ENCODE measurements around the gene C1QTNF3.

The C1QTNF3 gene

DNA sequence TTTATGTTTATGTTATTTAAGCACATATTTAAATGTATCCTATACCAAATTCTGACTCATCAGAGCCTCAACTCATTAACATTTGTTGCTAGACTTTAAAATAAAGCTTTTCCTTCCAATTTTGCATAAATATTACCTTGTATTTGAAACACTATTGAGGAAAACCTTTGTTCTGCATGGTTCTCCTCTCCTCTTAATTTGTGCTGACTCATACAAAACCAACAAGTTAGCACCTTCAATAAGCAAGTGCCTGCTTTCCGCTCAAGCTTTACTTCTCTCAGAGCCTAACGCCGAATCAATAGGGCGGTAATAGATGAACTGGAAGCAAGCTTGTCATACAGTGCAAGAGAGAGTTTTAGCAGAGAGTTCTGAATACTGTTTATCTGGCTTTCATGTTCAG, 43.0 kb downstream of the C1QTNF3 start:
- no peak for DNase-seq

DNA sequence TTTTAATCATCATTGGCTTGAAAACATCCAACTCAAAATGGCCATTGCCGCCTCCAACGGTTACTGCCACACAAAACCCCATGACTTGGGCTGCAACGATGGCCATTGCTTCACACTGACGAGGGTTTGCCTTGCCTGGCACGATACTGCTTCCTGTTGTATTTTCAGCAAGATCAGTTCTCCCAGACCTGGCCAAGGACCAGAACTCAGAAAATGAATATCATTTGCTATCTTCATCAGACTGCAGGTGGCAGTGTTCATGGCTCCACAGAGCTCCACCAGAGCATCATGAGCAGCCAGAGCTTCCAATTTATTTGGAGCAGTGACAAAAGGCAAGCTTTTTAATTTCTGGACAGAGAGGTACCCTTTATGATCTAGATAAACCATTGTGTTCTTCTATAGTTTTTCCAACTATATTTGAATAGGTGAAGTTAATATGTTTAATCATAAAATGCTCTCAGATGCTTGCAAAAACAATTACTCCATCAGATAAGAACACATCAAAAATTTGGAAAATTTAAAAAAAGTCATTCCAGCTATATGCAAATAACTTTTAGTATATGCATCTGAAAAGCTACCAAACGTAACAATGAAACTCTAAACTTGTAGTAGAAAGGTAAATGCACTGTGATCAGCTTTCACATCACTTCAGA, 45.6 kb downstream of the C1QTNF3 start:
- DNase-seq = peak in 34 of 51 donors; percentile 2 to 66 (median 26)

DNA sequence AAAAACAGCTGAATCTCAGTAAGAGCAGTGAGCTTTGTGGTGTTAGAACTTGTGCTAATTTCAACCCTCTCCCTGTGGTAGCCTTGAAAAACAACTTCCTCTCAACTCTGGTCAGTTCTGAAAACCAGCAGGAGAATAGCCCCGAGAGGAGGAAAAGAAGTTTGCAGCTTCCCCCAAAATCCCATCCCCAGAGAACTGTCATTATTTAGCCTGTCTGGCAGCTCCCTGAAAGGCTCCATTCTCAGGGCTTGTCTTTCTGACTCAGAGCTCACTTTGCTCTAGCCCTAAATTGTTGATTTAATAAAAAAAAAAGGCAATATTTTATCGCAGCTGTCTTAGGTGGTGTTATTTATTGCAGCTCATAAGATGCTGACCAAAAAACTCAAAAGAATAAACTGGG, 47.1 kb downstream of the C1QTNF3 start:
- DNase-seq = no peak

DNA sequence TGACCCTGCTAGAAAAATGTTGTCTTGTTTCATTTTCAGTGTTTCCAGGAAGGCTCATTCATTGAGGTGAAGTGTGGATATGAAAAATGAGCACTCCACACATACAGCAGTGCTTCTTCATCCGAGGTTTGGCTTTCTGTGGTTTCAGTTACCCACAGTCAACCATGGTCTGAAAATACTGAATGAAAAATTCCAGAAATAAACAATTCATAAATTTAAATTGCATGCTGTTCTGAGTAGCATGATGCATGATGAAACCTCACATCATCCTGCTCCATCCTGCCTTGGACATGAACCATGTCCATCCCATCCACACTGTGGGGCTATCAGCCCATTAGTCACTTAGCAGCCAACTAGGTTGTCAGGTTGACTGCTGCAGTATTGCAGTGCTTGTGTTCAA, 48.2 kb downstream of the C1QTNF3 start:
- DNase-seq = no peak

DNA sequence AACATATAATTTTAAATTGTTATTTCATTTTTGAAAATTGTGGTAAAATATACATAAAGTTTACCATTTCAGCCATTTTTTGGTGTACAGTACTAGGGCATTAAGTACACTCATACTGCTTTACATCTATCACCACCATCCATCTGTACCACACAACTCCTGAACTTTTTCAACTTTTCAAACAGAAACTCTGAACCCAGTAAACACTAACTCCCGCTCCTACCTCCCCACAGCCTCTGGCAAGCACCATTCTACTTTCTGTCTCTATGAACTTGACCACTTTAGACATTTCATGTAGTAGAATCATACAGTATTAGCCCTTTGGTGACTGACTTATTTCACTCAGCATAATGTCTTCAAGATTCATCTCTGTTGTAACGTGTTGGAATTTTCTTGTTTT, 50.1 kb downstream of the C1QTNF3 start:
- no peak for DNase-seq

DNA sequence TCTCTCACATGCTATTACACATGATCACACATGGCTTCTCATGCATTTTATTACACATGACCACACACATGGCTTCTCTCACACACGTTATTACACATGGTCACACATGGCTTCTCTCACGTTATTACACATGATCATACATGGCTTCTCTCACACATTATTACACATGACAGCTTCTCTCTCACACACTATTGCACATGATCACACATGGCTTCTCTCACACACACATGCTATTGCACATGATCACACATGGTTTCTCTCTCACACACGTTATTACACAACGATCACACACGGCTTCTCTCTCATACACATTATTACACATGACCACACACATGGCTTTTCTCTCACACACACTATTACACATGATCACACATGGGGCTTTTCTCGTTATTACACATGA, 57.6 kb downstream of the C1QTNF3 start:
- DNase-seq = no peak

DNA sequence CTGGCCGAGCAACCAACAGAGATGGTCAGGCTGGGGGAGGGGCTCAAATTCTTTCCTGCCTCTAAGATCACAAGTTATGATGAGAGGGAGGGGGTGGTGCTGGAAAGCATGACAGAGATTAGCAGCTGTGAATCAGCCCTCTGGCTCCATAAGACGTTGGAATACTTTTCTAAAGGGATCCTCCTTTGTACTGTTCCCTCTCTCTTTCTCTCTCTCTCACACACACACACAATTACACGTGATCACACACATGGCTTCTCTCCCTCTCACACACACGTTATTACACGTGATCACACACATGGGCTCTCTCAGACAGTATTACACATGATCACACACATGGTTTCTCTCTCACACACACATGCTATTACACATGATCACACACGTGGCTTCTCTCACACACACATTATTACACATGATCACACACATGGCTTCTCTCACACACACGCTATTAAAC, 58.3 kb downstream of the C1QTNF3 start, which contains the start of gene SLC45A2:
SLC45A2 (minus strand) TSS at position 23 of the 454 bp plus-strand sequence. CDS start 110 bp downstream, outside the sequence.
- DNase-seq = no peak

DNA sequence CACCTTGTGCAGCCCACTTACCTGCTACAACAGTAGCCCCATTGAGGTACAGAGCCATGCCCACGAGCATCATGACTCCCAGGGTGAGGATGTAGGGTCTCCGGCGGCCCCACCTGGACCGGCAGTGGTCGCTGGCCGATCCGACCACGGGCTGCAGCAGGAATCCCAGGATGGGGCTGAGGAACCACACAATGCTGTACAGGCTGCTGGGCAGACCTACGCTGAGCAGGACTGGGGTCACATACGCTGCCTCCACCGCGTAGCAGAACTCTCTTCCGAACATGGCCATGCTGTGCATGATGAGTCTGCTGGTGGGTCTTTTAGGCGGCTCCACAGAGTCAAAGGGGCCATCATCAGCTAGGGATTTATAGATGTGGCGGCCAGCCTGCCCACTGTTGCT, 58.8 kb downstream of the C1QTNF3 start:
- DNase-seq = no peak

DNA sequence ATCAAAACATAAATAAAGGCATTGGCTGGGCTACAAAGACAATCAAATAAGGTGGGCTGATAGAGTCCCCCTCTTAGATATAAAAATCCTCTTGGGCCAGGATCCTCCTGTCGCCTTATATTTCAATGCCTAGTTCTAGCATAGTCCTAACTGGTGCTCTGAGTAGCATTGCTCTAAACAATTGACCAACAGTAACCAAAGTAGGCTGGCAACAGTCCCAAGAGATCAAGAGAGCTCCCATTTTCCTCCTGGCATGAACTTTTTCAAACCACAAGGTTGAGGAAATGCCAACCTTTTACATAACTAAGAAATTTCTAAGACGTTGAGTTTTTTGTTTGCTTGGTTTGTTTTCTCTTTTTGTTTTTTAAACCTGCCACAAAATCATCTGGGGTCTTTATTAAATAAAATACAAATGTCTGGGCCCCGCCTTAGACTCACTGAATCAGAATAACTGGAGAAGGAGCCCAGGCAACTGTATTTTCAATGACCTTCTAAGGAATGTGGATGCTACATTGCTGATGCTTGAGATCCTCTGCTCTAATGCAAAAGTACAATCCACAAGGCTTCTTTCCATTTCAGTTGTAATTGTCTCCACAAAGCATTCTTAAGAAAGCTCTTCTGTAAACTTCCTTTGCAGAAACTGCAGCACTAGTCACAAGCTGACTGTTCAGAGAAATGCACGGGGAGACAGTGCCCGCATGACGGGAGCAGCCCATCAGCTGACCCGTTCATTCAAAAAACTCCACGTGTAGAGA, 61.4 kb downstream of the C1QTNF3 start:
- no peak for DNase-seq

DNA sequence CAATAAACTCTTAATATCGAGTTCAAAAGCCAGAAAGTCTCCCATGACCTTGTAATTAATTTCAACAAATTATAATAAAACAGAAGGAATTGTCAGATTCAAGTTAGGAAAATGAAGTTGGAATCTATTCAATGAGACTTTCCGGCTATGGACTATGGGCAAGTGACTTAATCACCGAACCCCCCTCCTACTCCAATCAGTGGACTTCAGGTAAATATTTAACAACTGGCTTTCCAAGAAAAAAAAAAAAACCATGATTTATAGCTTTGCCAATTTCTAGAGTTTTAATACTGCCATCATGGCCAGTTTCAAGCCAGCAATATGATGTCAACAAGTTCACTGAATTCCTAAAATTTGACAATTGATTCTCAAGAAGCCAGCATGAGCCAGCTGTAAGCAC, 63.0 kb downstream of the C1QTNF3 start:
- no peak for DNase-seq

DNA sequence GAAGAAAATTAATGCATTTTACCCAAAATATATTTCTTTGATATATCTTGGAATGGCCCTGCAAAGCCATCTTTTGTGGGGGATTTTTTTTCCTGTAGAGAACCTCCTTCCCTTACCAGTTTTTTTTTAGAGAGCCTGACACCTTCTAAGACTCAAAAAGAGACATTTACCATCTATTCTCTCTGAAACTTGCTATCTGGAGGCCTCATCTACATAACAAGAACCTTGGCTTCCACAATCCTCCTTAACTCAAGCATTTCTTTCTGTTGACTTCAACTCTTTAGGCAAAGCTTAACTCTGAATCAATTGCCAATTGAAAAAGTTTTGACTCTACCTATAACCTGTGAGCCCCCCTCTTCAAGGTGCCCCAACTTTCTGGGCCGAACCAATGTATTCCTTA, 64.7 kb downstream of the C1QTNF3 start:
- DNase-seq = no peak

DNA sequence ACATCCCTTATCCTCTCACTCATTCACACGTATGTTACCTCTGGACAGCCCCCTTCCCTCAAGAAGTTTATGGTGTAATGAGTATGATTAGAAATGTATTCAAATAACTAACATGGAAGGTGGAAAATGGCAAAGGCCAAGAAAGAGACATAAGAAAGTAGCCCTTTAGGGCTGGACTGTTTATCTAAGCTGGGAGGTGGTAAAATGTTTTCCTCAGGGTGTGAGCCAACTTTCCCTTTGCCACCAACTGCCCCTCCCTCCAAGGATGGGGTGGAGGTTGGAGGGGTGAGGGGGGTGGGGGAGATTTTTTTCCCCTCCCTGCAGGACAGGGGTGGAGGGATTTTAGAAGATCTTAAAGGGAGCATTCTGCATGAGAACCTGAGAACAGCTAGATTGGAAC, 66.7 kb downstream of the C1QTNF3 start:
- DNase-seq = no peak

DNA sequence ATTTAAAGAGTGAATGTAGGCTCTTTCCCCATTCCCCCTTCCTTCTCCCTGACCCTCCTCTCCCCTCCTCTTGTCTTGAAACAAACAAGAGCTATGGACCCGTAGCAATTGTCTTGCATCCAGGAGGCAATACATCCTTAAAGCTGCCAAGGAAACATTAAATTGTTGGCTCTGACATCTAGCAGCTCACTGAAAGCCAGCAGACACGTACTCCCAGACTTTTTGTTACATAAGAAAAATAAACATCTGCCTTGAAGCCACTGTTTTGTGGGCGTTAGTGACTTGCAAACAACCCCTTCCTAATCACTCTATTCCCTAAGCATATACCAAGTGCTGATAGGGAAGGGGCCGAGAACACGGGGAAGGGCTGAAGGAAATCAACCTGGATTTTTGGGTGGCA, 67.2 kb downstream of the C1QTNF3 start:
- no peak for DNase-seq

DNA sequence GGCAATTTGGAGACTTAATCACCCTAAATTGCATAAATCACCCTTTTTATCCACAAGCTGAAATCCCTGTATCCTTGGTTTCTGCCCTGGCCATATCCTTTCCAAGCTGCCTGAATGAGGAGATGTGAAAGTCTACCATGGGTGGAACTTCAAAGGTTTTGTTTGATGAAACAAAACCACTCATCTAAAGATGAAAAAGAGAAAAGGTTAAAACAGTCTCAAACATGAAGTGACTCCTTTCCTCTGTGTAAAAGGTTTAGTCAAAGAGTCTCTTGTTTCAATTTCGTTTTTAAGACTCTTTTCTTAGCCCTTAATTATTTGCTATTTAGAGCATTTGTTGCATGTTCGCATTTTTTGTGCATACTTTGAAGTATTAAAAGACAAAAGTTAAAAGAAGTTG, 69.7 kb downstream of the C1QTNF3 start:
- DNase-seq = no peak

DNA sequence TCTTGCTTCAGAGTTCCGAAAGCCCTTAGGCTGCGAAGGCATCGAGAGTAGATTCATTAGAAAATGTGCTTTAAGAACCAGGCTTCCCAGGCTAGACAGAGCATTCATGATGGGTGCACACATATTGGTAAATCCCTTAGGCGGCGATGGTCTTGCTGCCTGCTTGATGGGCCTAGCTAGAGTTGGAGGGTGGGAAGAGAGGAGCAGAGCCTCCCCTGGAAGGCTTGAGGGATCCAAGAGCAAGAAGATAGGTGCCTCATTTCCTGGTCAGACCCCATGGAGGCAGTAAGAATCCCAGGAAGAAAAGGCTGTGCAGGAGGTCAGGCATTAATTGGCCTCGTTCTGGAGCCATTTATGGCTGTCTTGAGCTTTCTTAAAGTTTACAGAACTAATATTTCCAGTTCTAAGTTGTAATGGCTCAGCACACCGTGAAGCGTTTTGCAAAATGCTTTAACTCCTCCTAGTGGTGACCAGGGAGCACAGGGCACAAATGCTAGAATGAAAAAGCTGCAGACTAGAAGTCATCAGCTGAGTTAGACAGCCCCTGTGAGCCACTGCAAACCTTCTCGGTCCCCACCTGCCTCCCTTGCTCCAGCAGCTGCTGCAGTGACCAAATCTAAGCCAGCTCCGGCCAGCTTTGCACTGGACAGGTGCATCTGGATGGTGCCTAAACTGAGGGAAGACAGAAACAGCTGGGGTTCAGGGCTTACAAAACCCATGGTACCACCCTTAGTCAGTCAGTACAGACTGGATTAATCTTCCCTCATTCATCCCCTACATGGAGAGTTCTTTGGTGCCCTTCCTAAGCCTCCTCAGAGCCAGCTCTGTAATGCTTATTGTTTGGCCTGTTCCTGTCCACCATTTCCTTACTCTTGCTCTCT, 73.2 kb downstream of the C1QTNF3 start:
- peak in 2 of 51 donors; percentile 2 to 13 for DNase-seq

DNA sequence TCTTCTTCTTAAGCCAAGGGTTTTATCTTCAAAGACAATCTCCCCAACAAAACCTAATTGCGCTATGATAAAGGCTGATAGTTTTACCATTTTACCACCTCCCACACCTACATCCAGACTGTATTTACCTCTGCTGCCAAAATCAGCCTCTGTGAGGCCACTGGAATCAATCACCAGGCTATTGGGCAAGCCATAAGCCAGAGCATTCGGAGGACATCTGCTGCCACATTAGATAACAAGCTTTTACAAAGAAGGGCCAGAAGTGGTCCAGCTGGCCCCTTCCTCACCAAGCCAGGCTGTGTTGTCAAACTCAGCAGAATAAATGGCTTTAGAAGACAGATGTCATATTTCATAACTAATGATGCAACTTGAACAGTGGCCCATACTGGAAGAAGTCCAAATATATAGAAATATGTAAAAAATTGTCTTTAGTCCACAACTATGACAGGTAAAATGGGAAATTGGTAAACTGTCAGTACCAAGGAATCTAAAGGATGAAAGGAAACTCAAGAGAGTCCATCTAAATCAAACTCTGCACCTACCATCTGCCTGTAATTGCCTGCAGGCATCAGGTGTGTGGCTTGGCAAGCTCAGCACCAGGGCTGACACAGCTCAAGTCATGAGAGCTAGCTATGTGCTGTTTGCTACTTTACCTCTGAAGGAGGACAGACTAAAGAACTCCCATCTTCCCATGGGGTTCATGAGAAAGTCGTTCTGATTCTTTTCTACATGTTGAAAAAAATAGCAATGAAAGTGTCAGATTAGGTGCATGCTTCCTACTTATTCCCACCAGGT, 74.6 kb downstream of the C1QTNF3 start:
- DNase-seq = no peak
